Mesodermal cell (in vitro differentiated cells): Measurements from ENCODE around the gene CLCN2. TPM values are rescaled to one million over a fixed set of nuclear protein-coding genes. Genes with fewer than 3 reads are reported as not detected.

Experiments
- H3K27ac ChIP-seq: 2 replicates; pipeline ENCODE4 v1.7.0; 2013; ENCODE audit warnings: mild to moderate bottlenecking, low read depth, low read length, moderate library complexity; ENCODE audit not compliant: severe bottlenecking
- H3K36me3 ChIP-seq: 2 replicates; pipeline ENCODE4 v1.7.1; 2013; ENCODE audit warnings: mild to moderate bottlenecking, low read length, moderate library complexity; ENCODE audit not compliant: control insufficient read depth, insufficient read depth
- H3K4me1 ChIP-seq: one replicate; pipeline ENCODE4 v1.7.1; 2013; ENCODE audit warnings: mild to moderate bottlenecking, low read length; ENCODE audit not compliant: insufficient read depth, control insufficient read depth, poor library complexity, severe bottlenecking
- H3K4me3 ChIP-seq: 2 replicates; pipeline ENCODE4 v1.7.0; 2013; ENCODE audit warnings: low read length, control low read depth, mild to moderate bottlenecking; ENCODE audit not compliant: insufficient read depth, poor library complexity, severe bottlenecking; ENCODE audit errors: extremely low read depth
- H3K9me3 ChIP-seq: 2 replicates; pipeline ENCODE4 v1.7.1; 2013; ENCODE audit warnings: mild to moderate bottlenecking, low read length, moderate library complexity; ENCODE audit not compliant: control insufficient read depth
- WGBS, 2 experiments: methylation state at CpG; one replicate each; pipeline ENCODE4 v1.1.5; 2013; ENCODE audit warnings: missing lambda C conversion rate in 2 of 2; ENCODE audit not compliant: insufficient coverage in 2 of 2; 5-methylcytosine and 5-hydroxymethylcytosine counted together
- polyA plus RNA-seq, 2 experiments: library from polyadenylated mRNA; stranded (reverse); fragments of 50-300 nt; gene quantifications; one replicate each; pipeline ENCODE4 v1.2.3, GENCODE V29; 2013

The CLCN2 gene
- polyA plus RNA-seq (2013, experiment 1 of 2), result 11.0 TPM
- 9.4 TPM for polyA plus RNA-seq (2013, experiment 2 of 2)

GRCh38 chr3:184361532-184361931 lies at the start of gene CLCN2, which contains the start of gene POLR2H:
TSS of gene CLCN2 (minus strand) at chr3:184361605. CDS start at chr3:184361479, 126 bp downstream.
TSS of gene POLR2H (plus strand) at chr3:184361710. CDS start at chr3:184363493, 1,783 bp downstream.
- Histone ChIP-seq H3K36me3 (peaks cover 47% of the 10 kb centered on the region), H3K9me3 (no peaks in the 10 kb centered on the region), H3K4me1 (peaks cover 7% of the 10 kb centered on the region), H3K4me3 (peak within 1 kb of the TSS; percentile 84), H3K27ac (peak within 1 kb of the TSS; percentile 100)
- WGBS, 2 experiments, result 0% methylated on average over 35 to 41 of the region's 56 CpGs

- 89 to 96% methylated on average over 8 to 11 of the region's 12 CpGs for WGBS, 2 experiments
- H3K27ac ChIP-seq, result no peak overlapping the region
Measured at GRCh38 chr3:184409946-184410500, 48.6 kb upstream of the CLCN2 start.

GRCh38 chr3:184409331-184409926 lies 48.0 kb upstream of the CLCN2 start:
- H3K36me3 ChIP-seq, result no peaks in the 10 kb centered on the region
- no peaks in the 10 kb centered on the region for H3K9me3 ChIP-seq
- 93 to 95% methylated on average over 6 to 7 of the region's 8 CpGs for WGBS, 2 experiments
- no peak overlapping the region for H3K27ac ChIP-seq
- no peak overlapping the region for H3K4me3 ChIP-seq
- no peaks in the 10 kb centered on the region for H3K4me1 ChIP-seq

More at GRCh38 chr3:184409946-184410500, 48.6 kb upstream of the CLCN2 start:
- no peaks in the 10 kb centered on the region for H3K36me3 ChIP-seq
- H3K4me1 ChIP-seq, result no peaks in the 10 kb centered on the region
- H3K9me3 ChIP-seq, result no peaks in the 10 kb centered on the region
- H3K4me3 ChIP-seq, result no peak overlapping the region

GRCh38 chr3:184405075-184406030 lies 43.9 kb upstream of the CLCN2 start:
- 83 to 98% methylated on average over 8 to 14 of the region's 20 CpGs for WGBS, 2 experiments
- H3K27ac ChIP-seq, result no peak overlapping the region
- H3K4me3 ChIP-seq, result no peak overlapping the region
- H3K4me1 ChIP-seq, result no peaks in the 10 kb centered on the region
- no peaks in the 10 kb centered on the region for H3K36me3 ChIP-seq
- no peaks in the 10 kb centered on the region for H3K9me3 ChIP-seq

- Histone ChIP-seq H3K4me3 (no peak overlapping the region), H3K27ac (no peak overlapping the region), H3K36me3 (no peaks in the 10 kb centered on the region), H3K9me3 (no peaks in the 10 kb centered on the region), H3K4me1 (no peaks in the 10 kb centered on the region)
- WGBS, 2 experiments, result 6% methylated on average over 6 of the region's 9 CpGs; no CpG with 5 or more reads in 1 of the 2 experiments
Measured at GRCh38 chr3:184399410-184399809, 38.0 kb upstream of the CLCN2 start.

- 100% methylated on average over 3 to 4 of the region's 5 CpGs for WGBS, 2 experiments
- H3K4me3 ChIP-seq, result no peak overlapping the region
- H3K36me3 ChIP-seq, result no peaks in the 10 kb centered on the region
- H3K27ac ChIP-seq, result no peak overlapping the region
- H3K4me1 ChIP-seq, result no peaks in the 10 kb centered on the region
- no peaks in the 10 kb centered on the region for H3K9me3 ChIP-seq
Measured at GRCh38 chr3:184395320-184395660, 33.9 kb upstream of the CLCN2 start.

GRCh38 chr3:184391266-184391665 lies 29.9 kb upstream of the CLCN2 start:
- Histone ChIP-seq H3K4me3 (no peak overlapping the region), H3K9me3 (no peaks in the 10 kb centered on the region), H3K27ac (no peak overlapping the region), H3K4me1 (no peaks in the 10 kb centered on the region), H3K36me3 (no peaks in the 10 kb centered on the region)
- 89 to 97% methylated on average over 3 of the region's 3 CpGs for WGBS, 2 experiments

- 85 to 95% methylated on average over 4 of the region's 5 CpGs for WGBS, 2 experiments
Measured at GRCh38 chr3:184389935-184390528, 28.6 kb upstream of the CLCN2 start.

GRCh38 chr3:184389384-184389783 lies 28.0 kb upstream of the CLCN2 start:
- Histone ChIP-seq H3K4me1 (no peaks in the 10 kb centered on the region), H3K9me3 (no peaks in the 10 kb centered on the region), H3K27ac (no peak overlapping the region), H3K4me3 (no peak overlapping the region), H3K36me3 (no peaks in the 10 kb centered on the region)
- WGBS, 2 experiments, result 48% methylated on average over 2 of the region's 5 CpGs; no CpG with 5 or more reads in 1 of the 2 experiments

More at GRCh38 chr3:184389935-184390528, 28.6 kb upstream of the CLCN2 start:
- no peak overlapping the region for H3K4me3 ChIP-seq
- no peaks in the 10 kb centered on the region for H3K9me3 ChIP-seq
- no peaks in the 10 kb centered on the region for H3K4me1 ChIP-seq
- H3K27ac ChIP-seq, result no peak overlapping the region
- no peaks in the 10 kb centered on the region for H3K36me3 ChIP-seq

- no peaks in the 10 kb centered on the region for H3K36me3 ChIP-seq
- 83 to 91% methylated on average over 8 of the region's 8 CpGs for WGBS, 2 experiments
Measured at GRCh38 chr3:184388936-184389230, 27.5 kb upstream of the CLCN2 start.

More at GRCh38 chr3:184388936-184389230, 27.5 kb upstream of the CLCN2 start:
- Histone ChIP-seq H3K4me3 (no peak overlapping the region), H3K9me3 (no peaks in the 10 kb centered on the region), H3K4me1 (no peaks in the 10 kb centered on the region), H3K27ac (no peak overlapping the region)
